Measurements from ENCODE around the gene BCAP31.
"Not testable (repeated sequence)": the region's sequence is repeated elsewhere in the genome, so short reads cannot be mapped to it uniquely, and the experiment has no call there.

BCAP31 gene

GRCh38 chrX:153733651-153734240 lies 9.6 kb upstream of the BCAP31 start:
- no peak for DNase-seq

GRCh38 chrX:153732401-153732800 lies 8.2 kb upstream of the BCAP31 start:
- no peak for DNase-seq

GRCh38 chrX:153731845-153732215 lies 7.6 kb upstream of the BCAP31 start:
- DNase-seq, result no peak

DNA sequence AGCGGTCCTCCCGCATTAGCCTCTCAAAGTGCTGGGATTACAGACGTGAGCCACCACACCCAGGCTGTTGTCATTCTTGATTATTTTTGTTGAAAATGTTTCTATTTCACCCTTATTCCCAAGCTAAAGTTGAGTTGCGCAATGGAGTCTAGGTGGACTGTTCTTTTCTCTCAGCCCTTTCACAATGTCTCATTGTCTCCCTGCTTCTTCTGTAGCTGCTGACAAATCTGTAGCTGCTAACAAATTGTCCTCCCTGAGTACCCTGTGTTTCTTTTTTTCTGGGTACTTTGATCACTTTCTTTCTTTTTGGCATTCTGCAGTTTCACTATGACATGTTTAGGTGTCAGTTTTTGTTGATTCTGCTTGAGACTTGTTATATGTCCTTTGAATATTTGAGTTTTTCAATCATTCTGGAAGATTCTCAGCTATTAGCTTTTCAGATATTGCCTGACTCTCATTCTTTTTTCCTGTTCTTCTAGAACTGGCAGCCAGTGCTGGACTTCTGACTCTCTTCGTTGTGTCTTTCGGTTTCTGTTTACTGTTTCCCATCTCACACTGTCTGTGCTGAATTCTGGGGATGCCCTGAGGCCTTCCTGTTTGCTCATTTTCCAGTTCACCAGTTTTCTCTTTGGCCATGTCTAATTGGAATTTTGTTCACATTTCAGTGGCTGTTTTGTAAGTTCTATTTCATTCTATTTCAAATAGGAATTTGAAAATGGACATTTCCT lies 7.1 kb upstream of the BCAP31 start:
- no peak for DNase-seq

- DNase-seq, result not testable (repeated sequence)
Observed at GRCh38 chrX:153730115-153730514, 5.9 kb upstream of the BCAP31 start.

GRCh38 chrX:153728951-153729631 lies 4.9 kb upstream of the BCAP31 start:
- no peak for DNase-seq

DNA sequence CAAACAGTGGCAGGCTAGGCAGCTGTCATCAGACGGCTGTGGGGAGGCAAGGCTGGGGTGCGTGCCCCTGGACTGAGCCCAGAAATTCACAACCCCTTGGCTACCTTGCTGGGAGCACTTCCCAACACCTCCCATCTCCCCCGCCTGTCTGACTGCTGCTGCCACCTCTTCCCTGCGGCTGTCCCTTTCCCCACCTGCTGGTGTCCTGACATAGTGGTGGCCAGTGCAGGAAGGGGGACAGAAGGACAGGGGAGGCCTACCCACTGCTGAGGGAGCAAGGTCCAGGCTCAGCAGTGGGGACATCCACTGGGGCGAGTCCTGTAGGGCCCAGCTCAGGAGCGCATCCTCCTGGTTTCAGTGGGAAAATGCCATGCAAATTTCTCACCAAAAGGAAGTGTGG lies 3.9 kb upstream of the BCAP31 start:
- no peak for DNase-seq

GRCh38 chrX:153727123-153727931 lies 3.1 kb upstream of the BCAP31 start:
- DNase-seq, result no peak

GRCh38 chrX:153726286-153727122 lies 2.3 kb upstream of the BCAP31 start:
- peak; percentile 38 for DNase-seq

DNA sequence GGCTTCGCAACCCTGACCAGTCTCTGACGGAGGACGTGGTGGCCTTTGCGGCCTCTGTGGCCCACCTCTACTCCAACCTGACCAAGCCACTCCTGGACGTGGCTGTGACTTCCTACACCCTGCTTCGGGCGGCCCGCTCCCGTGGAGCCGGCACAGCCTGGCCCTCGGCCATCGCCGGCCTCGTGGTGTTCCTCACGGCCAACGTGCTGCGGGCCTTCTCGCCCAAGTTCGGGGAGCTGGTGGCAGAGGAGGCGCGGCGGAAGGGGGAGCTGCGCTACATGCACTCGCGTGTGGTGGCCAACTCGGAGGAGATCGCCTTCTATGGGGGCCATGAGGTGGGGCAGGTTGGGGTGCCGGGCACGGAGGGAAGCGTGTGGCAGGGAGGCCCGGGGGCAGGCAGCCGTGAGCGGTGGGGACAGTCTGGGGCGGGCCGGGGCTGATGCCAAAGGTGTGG lies 1.7 kb upstream of the BCAP31 start:
- no peak for DNase-seq

DNA sequence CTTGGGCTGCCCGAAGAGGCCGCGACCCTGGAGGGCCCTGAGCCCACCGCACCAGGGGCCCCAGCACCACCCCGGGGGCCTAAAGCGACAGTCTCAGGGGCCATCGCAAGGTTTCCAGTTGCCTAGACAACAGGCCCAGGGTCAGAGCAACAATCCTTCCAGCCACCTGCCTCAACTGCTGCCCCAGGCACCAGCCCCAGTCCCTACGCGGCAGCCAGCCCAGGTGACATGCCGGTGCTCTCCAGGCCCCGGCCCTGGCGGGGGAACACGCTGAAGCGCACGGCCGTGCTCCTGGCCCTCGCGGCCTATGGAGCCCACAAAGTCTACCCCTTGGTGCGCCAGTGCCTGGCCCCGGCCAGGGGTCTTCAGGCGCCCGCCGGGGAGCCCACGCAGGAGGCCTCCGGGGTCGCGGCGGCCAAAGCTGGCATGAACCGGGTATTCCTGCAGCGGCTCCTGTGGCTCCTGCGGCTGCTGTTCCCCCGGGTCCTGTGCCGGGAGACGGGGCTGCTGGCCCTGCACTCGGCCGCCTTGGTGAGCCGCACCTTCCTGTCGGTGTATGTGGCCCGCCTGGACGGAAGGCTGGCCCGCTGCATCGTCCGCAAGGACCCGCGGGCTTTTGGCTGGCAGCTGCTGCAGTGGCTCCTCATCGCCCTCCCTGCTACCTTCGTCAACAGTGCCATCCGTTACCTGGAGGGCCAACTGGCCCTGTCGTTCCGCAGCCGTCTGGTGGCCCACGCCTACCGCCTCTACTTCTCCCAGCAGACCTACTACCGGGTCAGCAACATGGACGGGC lies 1.0 kb upstream of the BCAP31 start:
- no peak for DNase-seq

DNA sequence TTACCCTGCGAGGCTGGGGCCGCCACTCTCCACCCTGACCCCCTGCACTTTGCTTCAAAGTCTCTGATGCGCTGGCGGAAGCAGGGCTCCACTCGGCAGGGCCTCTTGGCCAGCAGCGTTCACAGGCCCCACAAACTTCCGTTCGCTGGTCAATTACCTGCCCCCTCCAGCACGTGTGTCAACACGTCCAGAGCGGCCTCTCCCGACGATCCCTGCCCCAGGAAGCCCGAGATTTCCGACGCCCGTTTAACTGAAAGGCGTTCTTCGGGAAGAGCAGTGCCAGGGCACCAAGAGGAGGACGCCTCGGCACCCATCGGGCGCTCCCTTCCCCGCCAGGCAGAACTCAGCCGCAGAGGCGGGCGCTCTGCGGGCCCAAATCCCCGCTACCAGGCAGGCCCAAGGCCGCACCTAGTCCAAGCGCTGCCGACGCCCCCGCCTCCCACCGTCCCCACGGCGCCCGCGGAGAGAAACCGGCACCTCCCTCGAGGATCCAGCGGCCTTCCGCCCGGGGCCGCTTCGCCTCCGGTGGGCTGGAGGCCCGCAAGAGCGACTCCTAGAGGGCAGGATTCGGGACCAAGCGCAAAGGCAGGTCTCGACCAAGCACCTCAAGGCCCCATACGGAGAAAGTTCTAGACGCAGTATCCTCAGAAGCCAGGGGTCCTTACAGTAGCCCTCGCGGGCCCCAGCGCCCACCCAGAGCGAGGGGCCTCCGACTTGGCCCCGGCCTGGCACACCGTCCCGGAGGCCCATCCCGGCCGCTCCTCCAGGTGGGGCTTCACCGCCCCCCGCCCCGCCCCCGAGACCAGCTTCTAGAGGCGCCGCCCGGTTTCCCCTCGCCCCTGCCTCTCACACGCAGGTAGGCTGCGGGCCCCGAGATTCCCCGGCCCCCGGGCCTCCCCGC lies 586 bp downstream of the BCAP31 start:
- peak; percentile 43 for DNase-seq

- DNase-seq, result no peak
Observed at GRCh38 chrX:153722704-153723350, 1.4 kb downstream of the BCAP31 start.

- no peak for DNase-seq
Observed at GRCh38 chrX:153719701-153720100, 4.5 kb downstream of the BCAP31 start.

GRCh38 chrX:153719238-153719637 lies 4.9 kb downstream of the BCAP31 start:
- no peak for DNase-seq

DNA sequence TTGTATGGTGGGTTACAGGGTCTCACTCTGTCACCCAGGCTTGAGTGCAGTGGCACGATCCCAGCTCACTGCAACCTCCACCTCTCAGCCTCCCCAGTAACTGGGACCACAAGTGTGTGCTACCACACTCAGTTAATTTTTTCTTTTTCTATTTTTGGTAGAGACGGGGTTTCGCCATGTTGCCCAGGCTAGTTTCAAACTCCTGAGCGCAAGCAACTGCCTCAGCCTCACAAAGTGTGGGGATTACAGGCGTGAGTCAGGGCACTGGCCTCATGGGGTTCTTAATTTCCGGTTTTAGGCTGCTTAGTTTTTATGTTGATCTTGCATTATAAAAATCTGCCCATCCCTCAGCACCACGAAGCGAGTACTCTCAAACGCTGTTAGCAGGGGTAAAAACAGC lies 6.7 kb downstream of the BCAP31 start:
- no peak for DNase-seq

DNA sequence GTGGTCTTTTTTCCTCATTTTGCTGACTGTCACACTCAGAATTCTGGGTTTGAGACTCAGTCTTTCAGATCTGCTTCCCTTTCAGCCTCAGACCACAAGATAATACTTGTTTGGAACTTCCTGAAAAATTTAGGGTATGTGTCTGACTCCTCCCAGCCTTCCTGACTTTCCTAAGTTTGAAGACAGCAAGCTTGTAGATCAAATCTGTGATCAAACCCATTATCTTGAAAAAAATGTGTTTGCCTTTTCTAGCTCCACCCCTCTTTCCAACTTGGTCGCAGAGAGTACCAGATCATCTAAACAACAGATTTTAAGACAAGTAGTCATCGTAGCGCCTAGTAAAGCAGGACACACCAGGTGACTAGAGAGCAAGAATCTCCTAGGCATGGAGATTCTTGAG lies 9.9 kb downstream of the BCAP31 start:
- no peak for DNase-seq

DNA sequence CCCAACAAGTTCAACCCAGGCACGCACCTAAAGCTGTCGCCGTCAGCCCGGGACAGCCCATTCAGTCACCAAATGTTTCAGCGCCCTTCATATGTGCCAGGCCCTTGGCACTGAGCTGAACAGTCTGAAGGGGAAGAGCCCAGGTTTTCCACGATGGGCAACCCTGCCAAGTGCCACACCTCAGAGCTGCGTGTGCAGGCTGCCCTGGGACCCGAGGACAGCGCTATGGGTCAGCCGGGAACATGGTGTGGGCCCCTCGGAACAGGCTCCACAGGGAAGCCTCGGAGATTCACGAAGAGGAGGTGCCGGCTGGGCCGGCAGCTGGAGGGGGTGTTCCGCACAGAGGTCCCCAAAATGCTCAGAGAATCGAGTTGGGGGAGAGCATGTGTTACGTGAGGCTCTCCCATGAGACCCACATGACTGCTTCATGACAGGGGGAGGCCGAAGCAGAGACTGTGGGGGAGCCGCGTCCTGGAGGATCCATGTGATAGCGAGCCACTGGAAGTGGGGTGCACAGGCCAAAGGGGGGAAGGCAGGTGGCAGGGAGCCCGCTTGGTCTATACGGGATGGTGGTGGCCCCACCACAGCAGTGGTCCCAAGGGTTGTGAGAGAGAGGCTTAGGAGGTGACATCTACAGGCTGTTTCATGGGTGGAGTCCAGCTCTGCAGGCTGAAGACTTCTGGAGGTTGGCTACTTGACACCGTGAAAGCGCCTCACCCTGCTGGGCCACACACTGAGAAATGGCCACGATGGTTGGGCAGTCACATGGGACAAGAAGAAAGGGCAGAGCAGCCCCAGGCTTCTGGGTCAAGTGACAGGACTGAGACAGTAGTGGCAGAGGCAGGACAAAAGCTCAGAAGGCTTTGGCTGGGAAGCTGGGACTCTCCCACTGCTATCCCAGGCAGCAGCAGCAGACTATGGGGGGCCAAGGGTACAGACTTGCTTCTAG lies 14.2 kb downstream of the BCAP31 start:
- no peak for DNase-seq

- peak; percentile 32 for DNase-seq
Observed at GRCh38 chrX:153708415-153708814, 15.8 kb downstream of the BCAP31 start.
